ENCODE measurements around the gene ELF1.

ELF1 gene

GRCh38 chr13:40927929-40928328, 91.2 kb downstream of the ELF1 start:
- H3F3A ChIP-seq (ENCODE audit: low read depth) = peaks cover 7% of the 10 kb centered on the region; the same call in 1 of the 2 replicates
- H3K4me1 ChIP-seq (ENCODE audit: insufficient read depth, low read length, poor library complexity, severe bottlenecking) = no peaks in the 10 kb centered on the region
- H2AFZ ChIP-seq (ENCODE audit: low read length) = no peak overlapping the region
- no peak overlapping the region for H3K4me3 ChIP-seq (ENCODE audit: low read length, poor library complexity, severe bottlenecking)
- H3K36me3 ChIP-seq (ENCODE audit: insufficient read depth, low read length) = peaks cover 40% of the 10 kb centered on the region
- no peaks in the 10 kb centered on the region for H3K27me3 ChIP-seq (ENCODE audit: insufficient read depth, low read length, poor library complexity, severe bottlenecking)
- H3K9me3 ChIP-seq (ENCODE audit: insufficient read depth, low read depth, low read length) = no peaks in the 10 kb centered on the region
- no peak overlapping the region for H3K9ac ChIP-seq (ENCODE audit: low read depth, low read length, poor library complexity, severe bottlenecking)
- peaks cover 21% of the 10 kb centered on the region for H4K20me1 ChIP-seq (ENCODE audit: insufficient read depth, low read length, poor library complexity, severe bottlenecking)
- H3K9me2 ChIP-seq (replicated peaks; ENCODE audit: low read depth, low read length) = no peaks in the 10 kb centered on the region
- TF ChIP-seq EZH2phosphoT487 (IDR thresholded peaks at IDR 0.05; ENCODE audit: borderline replicate concordance) = no peak
- TF ChIP-seq CTCF (conservative IDR thresholded peaks at IDR 0.05; ENCODE audit: low read length) = no peak
- peaks cover 5% of the 10 kb centered on the region; the same call in 1 of the 2 replicates for H3K79me2 ChIP-seq (ENCODE audit: insufficient read depth, low read length)
- no peak overlapping the region for H3K4me2 ChIP-seq (ENCODE audit: low read depth, low read length, poor library complexity, severe bottlenecking)

GRCh38 chr13:40923867-40924266, 95.2 kb downstream of the ELF1 start:
- H3K27me3 ChIP-seq (ENCODE audit: insufficient read depth, low read length, poor library complexity, severe bottlenecking) = no peaks in the 10 kb centered on the region
- H3K4me1 ChIP-seq (ENCODE audit: insufficient read depth, low read length, poor library complexity, severe bottlenecking) = peaks cover 12% of the 10 kb centered on the region
- no peaks in the 10 kb centered on the region for H3K9me2 ChIP-seq (replicated peaks; ENCODE audit: low read depth, low read length)
- H3K4me3 ChIP-seq (ENCODE audit: low read length, poor library complexity, severe bottlenecking) = no peak overlapping the region
- H3F3A ChIP-seq (ENCODE audit: low read depth) = peaks cover 5% of the 10 kb centered on the region; the same call in 1 of the 2 replicates
- TF ChIP-seq CTCF (conservative IDR thresholded peaks at IDR 0.05; ENCODE audit: low read length) (no peak), EZH2phosphoT487 (IDR thresholded peaks at IDR 0.05; ENCODE audit: borderline replicate concordance) (no peak)
- no peak overlapping the region for H2AFZ ChIP-seq (ENCODE audit: low read length)
- peaks cover 2% of the 10 kb centered on the region; the same call in 1 of the 2 replicates for H3K36me3 ChIP-seq (ENCODE audit: insufficient read depth, low read length)
- H3K79me2 ChIP-seq (ENCODE audit: insufficient read depth, low read length) = peaks cover 19% of the 10 kb centered on the region
- no peak overlapping the region for H3K9ac ChIP-seq (ENCODE audit: low read depth, low read length, poor library complexity, severe bottlenecking)
- no peak overlapping the region for H3K4me2 ChIP-seq (ENCODE audit: low read depth, low read length, poor library complexity, severe bottlenecking)
- no peaks in the 10 kb centered on the region for H3K9me3 ChIP-seq (ENCODE audit: insufficient read depth, low read depth, low read length)
- H4K20me1 ChIP-seq (ENCODE audit: insufficient read depth, low read length, poor library complexity, severe bottlenecking) = no peaks in the 10 kb centered on the region

GRCh38 chr13:40922437-40923040, 96.6 kb downstream of the ELF1 start:
- Histone ChIP-seq H3K4me3 (ENCODE audit: low read length, poor library complexity, severe bottlenecking) (no peak overlapping the region), H3K9me2 (replicated peaks; ENCODE audit: low read depth, low read length) (no peaks in the 10 kb centered on the region), H3K4me1 (ENCODE audit: insufficient read depth, low read length, poor library complexity, severe bottlenecking) (peaks cover 12% of the 10 kb centered on the region), H3K9ac (ENCODE audit: low read depth, low read length, poor library complexity, severe bottlenecking) (no peak overlapping the region), H4K20me1 (ENCODE audit: insufficient read depth, low read length, poor library complexity, severe bottlenecking) (no peaks in the 10 kb centered on the region), H3F3A (ENCODE audit: low read depth) (no peaks in the 10 kb centered on the region; the same call in 1 of the 2 replicates), H2AFZ (ENCODE audit: low read length) (no peak overlapping the region), H3K27me3 (ENCODE audit: insufficient read depth, low read length, poor library complexity, severe bottlenecking) (no peaks in the 10 kb centered on the region), H3K36me3 (ENCODE audit: insufficient read depth, low read length) (no peaks in the 10 kb centered on the region), H3K4me2 (ENCODE audit: low read depth, low read length, poor library complexity, severe bottlenecking) (no peak overlapping the region), H3K79me2 (ENCODE audit: insufficient read depth, low read length) (peaks cover 28% of the 10 kb centered on the region), H3K9me3 (ENCODE audit: insufficient read depth, low read depth, low read length) (no peaks in the 10 kb centered on the region)
- TF ChIP-seq CTCF (conservative IDR thresholded peaks at IDR 0.05; ENCODE audit: low read length) (no peak), EZH2phosphoT487 (IDR thresholded peaks at IDR 0.05; ENCODE audit: borderline replicate concordance) (no peak)
